GM12875 (cell line): ENCODE measurements around the gene B3GALT6.

Source experiments
- H3K4me3 ChIP-seq: one replicate; pipeline ENCODE4 v1.5.1; 2011; ENCODE audit warnings: low read depth, low read length, control low read depth
- CTCF ChIP-seq: IDR thresholded peaks from 2 replicates; pipeline ENCODE4 v1.5.1; 2011; ENCODE audit warnings: low read depth, mild to moderate bottlenecking, control low read depth, inconsistent platforms, low read length, moderate library complexity, borderline replicate concordance; ENCODE audit not compliant: insufficient read depth

B3GALT6 gene

DNA sequence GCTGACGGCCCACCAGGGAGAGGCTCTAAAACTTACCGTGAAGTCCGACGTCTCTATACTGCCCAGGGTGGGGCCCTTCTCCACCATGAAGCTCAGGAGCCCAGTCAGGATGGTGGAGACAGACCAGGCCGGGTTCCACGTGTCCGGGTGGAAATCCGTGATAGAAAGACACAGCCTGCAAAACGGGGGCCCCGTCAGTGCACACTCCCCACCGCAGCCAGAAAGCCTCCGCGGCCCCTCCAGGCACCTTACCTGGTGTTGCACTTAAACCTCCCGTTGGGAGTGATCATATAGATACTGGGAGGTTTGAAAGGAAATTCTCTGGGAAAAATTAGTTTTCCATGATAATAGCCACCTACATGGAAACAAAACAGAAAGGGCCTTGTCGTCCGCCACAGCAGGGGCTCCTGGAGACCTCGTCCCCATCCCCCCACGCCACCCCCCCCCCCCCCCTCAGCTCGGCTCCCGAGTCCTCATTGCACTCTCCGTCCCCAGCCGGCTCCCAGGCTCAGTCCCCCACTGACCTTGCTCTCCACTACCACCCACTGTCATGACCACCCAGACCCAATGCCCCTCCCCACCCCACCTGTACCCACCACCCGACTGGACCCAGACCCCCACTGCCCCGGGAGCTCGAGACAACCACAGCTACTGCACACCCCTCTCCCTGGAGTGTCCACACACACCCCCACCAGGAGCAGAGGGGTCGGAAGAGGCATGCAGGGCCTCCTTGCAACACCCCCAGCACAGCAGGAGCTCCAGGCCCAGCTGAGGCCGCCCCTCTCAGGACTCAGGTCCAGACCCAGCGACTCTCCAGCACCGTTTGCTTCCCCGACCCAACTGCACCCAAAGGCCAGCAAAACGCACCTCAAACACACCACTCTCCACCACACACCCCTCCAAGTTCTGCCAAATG, 25.2 kb downstream of the B3GALT6 start:
- TF ChIP-seq CTCF = no peak
- H3K4me3 ChIP-seq = no peak overlapping the region

DNA sequence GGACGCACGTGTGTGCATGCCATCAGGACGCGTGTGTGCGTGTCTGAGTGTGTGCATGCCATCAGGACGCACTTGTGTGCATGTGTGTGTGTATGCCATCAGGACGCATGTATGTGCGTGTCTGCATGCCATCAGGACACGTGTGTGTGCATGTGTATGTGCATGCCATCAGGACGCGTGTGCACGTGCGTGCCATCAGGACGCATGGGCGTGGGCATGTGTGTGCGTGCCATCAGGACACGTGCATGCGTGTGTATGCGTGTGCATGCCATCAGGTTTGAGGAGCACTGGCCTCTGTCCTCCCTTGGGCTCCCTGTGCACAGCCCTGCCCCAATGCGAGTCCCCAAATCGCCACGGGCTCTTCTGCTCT, 27.1 kb downstream of the B3GALT6 start:
- H3K4me3 ChIP-seq = no peak overlapping the region
- no peak for TF ChIP-seq CTCF

DNA sequence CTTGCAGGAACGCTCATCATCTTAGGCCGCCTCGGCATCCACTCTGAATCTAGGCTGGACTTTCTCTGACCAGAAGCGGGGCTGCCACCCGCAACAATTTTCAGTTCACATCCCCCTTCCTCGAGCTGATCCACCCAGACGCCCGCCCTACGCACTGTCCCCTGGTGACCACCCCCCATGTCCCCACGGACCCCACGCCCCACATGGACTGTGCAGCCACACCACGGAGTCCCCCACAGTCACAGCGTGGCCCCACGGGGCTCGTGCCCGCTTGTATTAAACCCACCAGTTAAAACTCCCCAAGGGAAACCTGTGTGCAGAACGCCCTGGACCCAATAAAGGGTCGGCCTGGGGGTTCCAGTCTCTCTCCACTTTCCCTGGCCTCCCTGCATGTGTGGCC, 27.5 kb downstream of the B3GALT6 start:
- no peak overlapping the region for H3K4me3 ChIP-seq
- no peak for TF ChIP-seq CTCF

DNA sequence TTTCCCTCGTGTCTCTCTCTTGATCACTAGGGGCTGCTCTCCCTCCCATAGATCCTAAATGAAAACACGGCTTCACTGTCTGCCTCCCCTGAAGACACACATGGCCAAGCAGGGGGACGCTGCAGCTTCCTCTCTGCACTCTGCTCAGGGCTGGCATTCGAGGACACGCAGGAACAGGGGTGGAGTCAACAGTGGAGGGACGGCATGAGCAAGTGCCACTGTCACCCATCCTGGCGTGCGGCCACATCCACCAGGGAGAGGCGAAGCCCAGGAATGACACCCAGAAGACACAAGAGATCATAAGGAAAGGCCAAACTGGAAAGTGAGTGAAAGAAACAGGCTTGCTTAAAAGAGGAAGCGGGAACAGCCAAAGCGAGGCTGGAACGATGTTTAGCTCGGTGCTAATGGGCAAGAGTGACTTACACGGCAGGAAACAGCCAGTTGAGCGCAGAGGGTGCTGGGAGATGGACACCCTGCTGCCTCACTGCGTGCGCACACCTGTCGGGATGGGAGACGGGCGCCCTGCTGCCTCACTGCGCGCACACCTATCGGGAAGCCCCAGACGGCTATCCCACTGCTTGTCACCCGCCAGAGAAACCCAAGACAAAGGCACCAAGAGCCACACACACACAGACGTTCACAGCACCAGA, 28.0 kb downstream of the B3GALT6 start:
- TF ChIP-seq CTCF = no peak
- no peak overlapping the region for H3K4me3 ChIP-seq

- TF ChIP-seq CTCF = no peak
Measured at GRCh38 chr1:1260843-1261560, 29.0 kb downstream of the B3GALT6 start.

GRCh38 chr1:1262071-1262470, 30.0 kb downstream of the B3GALT6 start:
- H3K4me3 ChIP-seq = no peak overlapping the region
- no peak for TF ChIP-seq CTCF

More at GRCh38 chr1:1260843-1261560, 29.0 kb downstream of the B3GALT6 start:
- no peak overlapping the region for H3K4me3 ChIP-seq
